Kidney epithelial cell (primary cell): Measurements from ENCODE around the gene TOMT. TPM values are rescaled to one million over a fixed set of nuclear protein-coding genes. Genes with fewer than 3 reads are reported as not detected.

Experiments used
- DNase-seq: peaks from one replicate; pipeline ENCODE4 v3.0.0-alpha.2; 2010; ENCODE audit warnings: low read depth
- H3K27me3 ChIP-seq: 2 replicates; pipeline ENCODE4 v1.6.0; 2011; ENCODE audit warnings: low read length; ENCODE audit not compliant: control insufficient read depth, insufficient read depth
- H3K36me3 ChIP-seq: 2 replicates; pipeline ENCODE4 v1.5.1; 2011; ENCODE audit warnings: low read length; ENCODE audit not compliant: control insufficient read depth, insufficient read depth
- H3K4me3 ChIP-seq: 2 replicates; pipeline ENCODE4 v1.5.1; 2011; ENCODE audit warnings: low read depth, mild to moderate bottlenecking, control low read depth, low read length
- total RNA-seq: library from RNA; depleted of rRNA; stranded (reverse); fragments of >200 nt; gene quantifications from 2 replicates; pipeline ENCODE4 v1.2.3, GENCODE V29; 2015
- TF ChIP-seq, protein P1 (sequence below): IDR thresholded peaks from 2 replicates; pipeline ENCODE4 v1.5.1; 2011; ENCODE audit warnings: mild to moderate bottlenecking, moderate library complexity, low read length, control low read depth, inconsistent platforms; ENCODE audit not compliant: insufficient read depth, poor library complexity, severe bottlenecking

Gene TOMT
- total RNA-seq, 1 donor from 2014 or later = not detected

DNA sequence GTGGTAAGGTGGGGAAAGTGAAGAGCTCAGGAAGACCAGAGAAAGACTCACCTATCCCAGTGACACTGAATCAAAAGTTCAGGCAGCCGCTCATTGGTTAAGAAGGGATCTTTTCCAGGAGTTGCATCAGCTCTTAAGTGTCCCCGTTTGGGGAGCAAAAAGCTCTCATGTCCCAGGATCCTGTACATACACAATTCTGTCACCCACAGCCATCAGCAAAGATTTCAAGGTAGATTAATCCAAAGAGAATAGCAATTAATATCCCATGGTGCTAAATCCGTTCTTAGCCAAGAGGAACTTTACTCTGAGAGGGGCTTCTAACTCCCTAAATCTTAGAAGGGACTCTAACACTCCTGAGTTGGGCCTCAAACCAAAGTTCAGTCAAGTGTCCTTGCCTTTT is 49.1 kb downstream of the TOMT start:
- TF ChIP-seq, protein P1, sequence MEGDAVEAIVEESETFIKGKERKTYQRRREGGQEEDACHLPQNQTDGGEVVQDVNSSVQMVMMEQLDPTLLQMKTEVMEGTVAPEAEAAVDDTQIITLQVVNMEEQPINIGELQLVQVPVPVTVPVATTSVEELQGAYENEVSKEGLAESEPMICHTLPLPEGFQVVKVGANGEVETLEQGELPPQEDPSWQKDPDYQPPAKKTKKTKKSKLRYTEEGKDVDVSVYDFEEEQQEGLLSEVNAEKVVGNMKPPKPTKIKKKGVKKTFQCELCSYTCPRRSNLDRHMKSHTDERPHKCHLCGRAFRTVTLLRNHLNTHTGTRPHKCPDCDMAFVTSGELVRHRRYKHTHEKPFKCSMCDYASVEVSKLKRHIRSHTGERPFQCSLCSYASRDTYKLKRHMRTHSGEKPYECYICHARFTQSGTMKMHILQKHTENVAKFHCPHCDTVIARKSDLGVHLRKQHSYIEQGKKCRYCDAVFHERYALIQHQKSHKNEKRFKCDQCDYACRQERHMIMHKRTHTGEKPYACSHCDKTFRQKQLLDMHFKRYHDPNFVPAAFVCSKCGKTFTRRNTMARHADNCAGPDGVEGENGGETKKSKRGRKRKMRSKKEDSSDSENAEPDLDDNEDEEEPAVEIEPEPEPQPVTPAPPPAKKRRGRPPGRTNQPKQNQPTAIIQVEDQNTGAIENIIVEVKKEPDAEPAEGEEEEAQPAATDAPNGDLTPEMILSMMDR = no peak
- Histone ChIP-seq H3K36me3 (no peaks in the 10 kb centered on the region), H3K4me3 (no peak overlapping the region), H3K27me3 (no peaks in the 10 kb centered on the region)
- DNase-seq = no peak

DNA sequence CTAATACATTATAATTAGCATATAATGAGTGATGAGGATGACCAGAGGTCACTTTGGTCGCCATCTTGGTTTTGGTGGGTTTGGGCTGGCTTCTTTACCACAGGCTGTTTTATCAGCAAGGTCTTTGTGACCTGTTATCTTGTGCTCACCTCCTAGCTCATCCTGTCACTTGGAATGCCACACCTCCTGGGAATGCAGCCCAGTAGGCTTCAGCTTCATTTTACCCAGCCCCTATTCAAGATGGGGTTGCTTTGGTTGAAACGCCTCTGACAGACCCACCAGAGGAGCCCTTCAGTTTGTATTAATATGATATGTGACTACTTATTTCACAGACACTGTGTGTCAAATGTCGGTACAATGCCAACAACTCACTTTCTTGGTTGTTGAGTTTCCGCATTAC is 50.0 kb downstream of the TOMT start:
- DNase-seq = no peak
- no peak overlapping the region for H3K4me3 ChIP-seq
- no peaks in the 10 kb centered on the region for H3K36me3 ChIP-seq
- no peaks in the 10 kb centered on the region for H3K27me3 ChIP-seq
- TF ChIP-seq, protein P1 = no peak

DNA sequence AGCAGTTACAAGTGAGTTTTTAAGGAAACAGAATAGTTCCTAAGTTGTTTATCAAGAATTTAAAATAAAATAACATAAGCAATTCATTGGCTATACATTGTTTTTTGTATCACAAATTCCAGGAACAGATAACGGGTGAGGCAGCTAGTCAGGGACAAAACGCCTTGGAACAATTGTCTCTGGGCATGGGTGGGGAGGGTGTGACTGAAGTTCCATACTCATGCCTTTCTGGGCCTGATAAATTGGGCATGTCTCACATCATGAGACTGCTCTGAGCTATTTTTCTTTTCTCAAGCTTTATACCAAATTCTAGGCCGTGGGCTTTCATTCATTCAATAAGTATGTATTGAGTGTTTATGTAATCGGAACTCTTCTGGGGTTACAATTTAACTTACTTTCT is 51.4 kb downstream of the TOMT start:
- TF ChIP-seq, protein P1 = no peak
- H3K4me3 ChIP-seq = no peak overlapping the region
- no peaks in the 10 kb centered on the region for H3K36me3 ChIP-seq
- no peaks in the 10 kb centered on the region for H3K27me3 ChIP-seq
- no peak for DNase-seq

Other genes starting within 250 kb of the TOMT start
- not detected in 2 replicates for gene DEFB131B, start 227.5 kb upstream of the TOMT start, total RNA-seq
- gene XNDC1N, start 177.3 kb upstream of the TOMT start, total RNA-seq = 2.2 and 7.1 TPM in 2 replicates
- gene RNF121, start 176.9 kb upstream of the TOMT start, total RNA-seq = 30.9 and 36.6 TPM in 2 replicates
- gene IL18BP, start 107.0 kb upstream of the TOMT start, total RNA-seq = 2.9 and 6.4 TPM in 2 replicates
- 144 and 157 TPM in 2 replicates for gene NUMA1, start 25.4 kb upstream of the TOMT start, total RNA-seq
- gene LRRC51, start 25.1 kb upstream of the TOMT start, total RNA-seq = 5.7 and 7.3 TPM in 2 replicates
- gene LAMTOR1, start 2.6 kb upstream of the TOMT start, total RNA-seq = 201 and 207 TPM in 2 replicates
- 31.7 and 31.8 TPM in 2 replicates for gene ANAPC15, start 6.8 kb downstream of the TOMT start, total RNA-seq
- 0.34 TPM in 1 of 2 replicates, not detected in the other for gene FOLR3, start 29.8 kb downstream of the TOMT start, total RNA-seq
- 0.55 and 1.7 TPM in 2 replicates for gene FOLR1, start 86.2 kb downstream of the TOMT start, total RNA-seq
- not detected in 2 replicates for gene FOLR2, start 110.9 kb downstream of the TOMT start, total RNA-seq
- 93.1 and 113 TPM in 2 replicates for gene INPPL1, start 118.8 kb downstream of the TOMT start, total RNA-seq
- gene PHOX2A, start 138.3 kb downstream of the TOMT start, total RNA-seq = not detected in 2 replicates